Measurements from ENCODE around the gene C1S.
"Not testable (repeated sequence)": the region's sequence is repeated elsewhere in the genome, so short reads cannot be mapped to it uniquely, and the experiment has no call there.

Gene C1S

GRCh38 chr12:7060353-7060954 is at the start of gene C1S:
Gene C1S (plus strand): TSS chr12:7060718. CDS start chr12:7061913, 1,195 bp downstream.
- DNase-seq (ENCODE audit: low read depth in 2 of 2), result no peak

- not testable (repeated sequence) for DNase-seq (ENCODE audit: low read depth in 2 of 2)
Observed at GRCh38 chr12:7011398-7011797, 49.1 kb upstream of the C1S start.

- no peak for DNase-seq (ENCODE audit: low read depth in 2 of 2)
Observed at GRCh38 chr12:7012024-7012607, 48.4 kb upstream of the C1S start.

- no peak for DNase-seq (ENCODE audit: low read depth in 2 of 2)
Observed at GRCh38 chr12:7013101-7013500, 47.4 kb upstream of the C1S start.

- no peak for DNase-seq (ENCODE audit: low read depth in 2 of 2)
Observed at GRCh38 chr12:7015555-7016370, 44.8 kb upstream of the C1S start.

GRCh38 chr12:7016958-7017571 is 43.5 kb upstream of the C1S start:
- DNase-seq (ENCODE audit: low read depth in 2 of 2), result no peak

GRCh38 chr12:7017870-7018349 is 42.6 kb upstream of the C1S start:
- DNase-seq (ENCODE audit: low read depth in 2 of 2), result peak in 1 of 2 donors; percentile 4

GRCh38 chr12:7018350-7019042 is 42.0 kb upstream of the C1S start, which contains the start of gene LPCAT3:
Gene LPCAT3 (minus strand): TSS chr12:7018476. CDS start chr12:7018424, 52 bp downstream.
- peak; percentile 94 to 95 for DNase-seq (ENCODE audit: low read depth in 2 of 2)

- DNase-seq (ENCODE audit: low read depth in 2 of 2), result no peak
Observed at GRCh38 chr12:7019043-7019569, 41.4 kb upstream of the C1S start.

GRCh38 chr12:7021956-7022355 is 38.6 kb upstream of the C1S start:
- no peak for DNase-seq (ENCODE audit: low read depth in 2 of 2)

- DNase-seq (ENCODE audit: low read depth in 2 of 2), result no peak
Observed at GRCh38 chr12:7023114-7023513, 37.4 kb upstream of the C1S start.

GRCh38 chr12:7026854-7027253 is 33.7 kb upstream of the C1S start:
- no peak for DNase-seq (ENCODE audit: low read depth in 2 of 2)

- no peak for DNase-seq (ENCODE audit: low read depth in 2 of 2)
Observed at GRCh38 chr12:7031306-7031705, 29.2 kb upstream of the C1S start.

- DNase-seq (ENCODE audit: low read depth in 2 of 2), result no peak
Observed at GRCh38 chr12:7032990-7033389, 27.5 kb upstream of the C1S start.

GRCh38 chr12:7034464-7034863 is 26.1 kb upstream of the C1S start:
- no peak for DNase-seq (ENCODE audit: low read depth in 2 of 2)

- no peak for DNase-seq (ENCODE audit: low read depth in 2 of 2)
Observed at GRCh38 chr12:7035463-7035862, 25.1 kb upstream of the C1S start.

- not testable (repeated sequence) for DNase-seq (ENCODE audit: low read depth in 2 of 2)
Observed at GRCh38 chr12:7037411-7037810, 23.1 kb upstream of the C1S start.

GRCh38 chr12:7038591-7038990 is 21.9 kb upstream of the C1S start:
- no peak for DNase-seq (ENCODE audit: low read depth in 2 of 2)

- no peak for DNase-seq (ENCODE audit: low read depth in 2 of 2)
Observed at GRCh38 chr12:7039403-7039802, 21.1 kb upstream of the C1S start.

GRCh38 chr12:7042842-7043241 is 17.7 kb upstream of the C1S start:
- no peak for DNase-seq (ENCODE audit: low read depth in 2 of 2)

GRCh38 chr12:7045913-7046312 is 14.6 kb upstream of the C1S start:
- no peak for DNase-seq (ENCODE audit: low read depth in 2 of 2)
